HepG2 (cell line): Measurements from ENCODE around the gene TM4SF4. TPM values are rescaled to one million over a fixed set of nuclear protein-coding genes. Genes with fewer than 3 reads are reported as not detected.

Experiments used
- ATAC-seq: fragments of 200-7000 bp; cut with Tn5 transposase; 3 replicates; pipeline ENCODE4 v1.9.1; 2020; ENCODE audit warnings: mild to moderate bottlenecking, moderate library complexity
- BruUV-seq: library from RNA; stranded (reverse); fragments of 400-500 nt; replicated peaks from 2 replicates; lab custom pipeline; 2021; lab: Mats Ljungman, UMichigan
- CTCF ChIA-PET: fragments of 300-600 bp; formaldehyde crosslinking; extraction: SDS; loops from one replicate; lab custom pipeline; 2021; ENCODE audit warnings: low total read pairs, inconsistent platforms, low intra/inter-chr PET ratio; lab: Yijun Ruan, JAX
- POLR2A ChIA-PET: fragments of 350-600 bp; sonication (Branson Sonifier 250); formaldehyde crosslinking; loops from one replicate; lab custom pipeline; 2020; ENCODE audit warnings: antibody characterized with exemption, inconsistent platforms; lab: Yijun Ruan, JAX
- DNase-seq: peaks from one replicate; pipeline ENCODE4 v3.0.0-alpha.2; 2015; ENCODE audit warnings: low spot score
- FAIRE-seq: peaks from 3 replicates; lab custom pipeline; 2011; peaks lifted over from hg19 to GRCh38; lab: Jason Lieb, UNC
- H2AFZ ChIP-seq: one replicate; pipeline ENCODE4 v1.6.1; 2011; ENCODE audit warnings: low read length, inconsistent platforms
- H3K27ac ChIP-seq: fragments of 300-600 bp; 3 replicates; pipeline ENCODE4 v1.8.0; 2011; ENCODE audit warnings: mixed run types, mild to moderate bottlenecking, mixed read lengths, low read length, inconsistent platforms; ENCODE audit not compliant: insufficient read depth; ENCODE audit errors: extremely low read length
- H3K27me3 ChIP-seq, 2 experiments: fragments of 200-600 bp in 1 of 2; 2 replicates in 1 of 2; 3 replicates in 1 of 2; pipeline versions ENCODE4 v1.6.0 to v1.8.0; 2011; ENCODE audit warnings: low read length in 2 of 2, mild to moderate bottlenecking in 2 of 2, moderate library complexity in 2 of 2, inconsistent platforms in 1 of 2; ENCODE audit not compliant: insufficient read depth in 2 of 2, control insufficient read depth in 1 of 2
- H3K36me3 ChIP-seq, 2 experiments: fragments of 200-600 bp in 1 of 2; replicated peaks in 1 of 2; 2 replicates in 1 of 2; 3 replicates in 1 of 2; pipeline versions ENCODE4 v1.5.1 to v1.8.0; 2011; ENCODE audit warnings: low read length in 2 of 2, inconsistent platforms in 1 of 2; ENCODE audit not compliant: insufficient read depth in 2 of 2, control insufficient read depth in 1 of 2
- H3K4me1 ChIP-seq: 2 replicates; pipeline ENCODE4 v1.5.1; 2012; ENCODE audit warnings: low read length, inconsistent platforms; ENCODE audit not compliant: insufficient read depth
- H3K4me2 ChIP-seq: 2 replicates; pipeline ENCODE4 v1.6.0; 2011; ENCODE audit warnings: low read depth, low read length, inconsistent platforms
- H3K4me3 ChIP-seq, 3 experiments: fragments of 200-600 bp in 1 of 3; sonication (generic), shearing (Covaris generic) in 1 of 3; replicated peaks in 1 of 3; 2 replicates each; pipeline ENCODE4 v1.5.1; 2011 to 2016; ENCODE audit warnings: low read length in 3 of 3, inconsistent platforms in 2 of 3, low read depth in 2 of 3, mild to moderate bottlenecking in 2 of 3, control low read depth in 1 of 3, mixed read lengths in 1 of 3; ENCODE audit not compliant: insufficient read depth in 1 of 3
- H3K79me2 ChIP-seq: one replicate; pipeline ENCODE4 v1.6.1; 2011; ENCODE audit warnings: low read length, inconsistent platforms; ENCODE audit not compliant: insufficient read depth
- H3K9ac ChIP-seq: 2 replicates; pipeline ENCODE4 v1.6.0; 2011; ENCODE audit warnings: mild to moderate bottlenecking, low read depth, low read length, inconsistent platforms; ENCODE audit not compliant: insufficient read depth
- H3K9me3 ChIP-seq: 2 replicates; pipeline ENCODE4 v1.5.1; 2012; ENCODE audit warnings: mild to moderate bottlenecking, low read length
- H4K20me1 ChIP-seq: 2 replicates; pipeline ENCODE4 v1.6.0; 2011; ENCODE audit warnings: inconsistent platforms, mild to moderate bottlenecking, low read length, moderate library complexity; ENCODE audit not compliant: insufficient read depth
- BORCS8-MEF2B ChIP-seq: sonication (generic); formaldehyde crosslinking; IDR thresholded peaks from 2 replicates; pipeline ENCODE4 v1.8.0; 2022; ENCODE audit warnings: mild to moderate bottlenecking, missing genetic modification reagents
- CBFB ChIP-seq: sonication (generic); formaldehyde crosslinking; IDR thresholded peaks from 2 replicates; pipeline ENCODE4 v1.4.0; 2020; ENCODE audit warnings: missing genetic modification reagents
- DBP ChIP-seq: sonication (generic); formaldehyde crosslinking; IDR thresholded peaks from 2 replicates; pipeline ENCODE4 v1.4.0; 2020; ENCODE audit warnings: missing genetic modification reagents; ENCODE audit errors: not compliant biosample characterization
- GATA4 ChIP-seq: sonication (generic); IDR thresholded peaks from 2 replicates; pipeline ENCODE4 v1.6.1; 2016; ENCODE audit warnings: antibody characterized with exemption, low read depth, borderline replicate concordance
- KLF13 ChIP-seq: sonication (generic); formaldehyde crosslinking; IDR thresholded peaks from 2 replicates; pipeline ENCODE4 v1.4.0; 2020; ENCODE audit warnings: mild to moderate bottlenecking, missing genetic modification reagents
- NFIB ChIP-seq: sonication (generic); formaldehyde crosslinking; IDR thresholded peaks from 2 replicates; pipeline ENCODE4 v1.9.0; 2021; ENCODE audit warnings: missing genetic modification reagents, mild to moderate bottlenecking, borderline replicate concordance
- NR2C2 ChIP-seq: sonication (generic); formaldehyde crosslinking; IDR thresholded peaks from 2 replicates; pipeline ENCODE4 v1.4.0; 2020; ENCODE audit warnings: missing genetic modification reagents, mild to moderate bottlenecking, moderate library complexity, borderline replicate concordance
- NRL ChIP-seq: sonication (generic); formaldehyde crosslinking; IDR thresholded peaks from 2 replicates; pipeline ENCODE4 v1.5.0; 2020; ENCODE audit warnings: missing genetic modification reagents, mild to moderate bottlenecking, moderate library complexity, borderline replicate concordance
- SMAD9 ChIP-seq: sonication (generic); formaldehyde crosslinking; IDR thresholded peaks from 2 replicates; pipeline ENCODE4 v1.5.1; 2020; ENCODE audit warnings: mild to moderate bottlenecking, missing genetic modification reagents
- SMC3 ChIP-seq: IDR thresholded peaks from 2 replicates; pipeline ENCODE4 v1.6.1; 2011; ENCODE audit warnings: low read length, improper control_type of control experiment
- TSC22D2 ChIP-seq: sonication (generic); formaldehyde crosslinking; IDR thresholded peaks from 2 replicates; pipeline ENCODE4 v1.5.1; 2020; ENCODE audit warnings: missing genetic modification reagents, mild to moderate bottlenecking, borderline replicate concordance
- ZFX ChIP-seq: sonication (generic); formaldehyde crosslinking; IDR thresholded peaks from 2 replicates; pipeline ENCODE4 v1.4.0; 2020; ENCODE audit warnings: mild to moderate bottlenecking, low read depth, missing genetic modification reagents, moderate library complexity
- ZNF501 ChIP-seq: sonication (generic); formaldehyde crosslinking; IDR thresholded peaks from 2 replicates; pipeline ENCODE4 v1.5.1; 2020; ENCODE audit warnings: mild to moderate bottlenecking, moderate library complexity, missing genetic modification reagents
- ZNF589 ChIP-seq: sonication (generic); formaldehyde crosslinking; conservative IDR thresholded peaks from 2 replicates; pipeline ENCODE4 v1.8.0; 2022; ENCODE audit warnings: mild to moderate bottlenecking, moderate library complexity, missing genetic modification reagents
- ZNF747 ChIP-seq: sonication (generic); formaldehyde crosslinking; IDR thresholded peaks from 2 replicates; pipeline ENCODE4 v1.8.1; 2023; ENCODE audit warnings: missing genetic modification reagents, mild to moderate bottlenecking, borderline replicate concordance
- ZNF850 ChIP-seq: sonication (generic); formaldehyde crosslinking; conservative IDR thresholded peaks from 2 replicates; pipeline ENCODE4 v1.9.0; 2021; ENCODE audit warnings: mild to moderate bottlenecking, missing genetic modification reagents
- WGBS: methylation state at CpG from one replicate; pipeline ENCODE4 v1.1.6; 2017; ENCODE audit warnings: low lambda C conversion rate; 5-methylcytosine and 5-hydroxymethylcytosine counted together
- in situ Hi-C: cut with HindIII; loops from 2 replicates; pipeline ENCODE4 v1.10.0; 2017; ENCODE audit warnings: low pct_unique_long_range_greater_than_20kb; ENCODE audit not compliant: extremely low pct_ligation_motif_present
- intact Hi-C: fragments of 100-400 bp; cut with micrococcal nuclease; formaldehyde crosslinking; loops from one replicate; pipeline ENCODE4 v1.10.0; 2022; ENCODE audit not compliant: unreplicated experiment
- polyA plus RNA-seq, 8 experiments: library from polyadenylated mRNA; depleted of rRNA in 3 of 8; stranded (reverse) in 7 of 8; unstranded in 1 of 8; fragments of >200 nt; fragmentation: Illumina TruSeq in 4 of 8; extraction: Trizol in 4 of 8; gene quantifications; 2 replicates each; pipeline versions ENCODE4 v1.2.1 to v1.2.3, GENCODE V29; 2011 to 2016; ENCODE audit warnings: low read depth in 4 of 8, missing spikeins in 1 of 8, mixed read lengths in 1 of 8; ENCODE audit not compliant: insufficient read depth in 1 of 8
- total RNA-seq, 5 experiments: library from RNA; depleted of rRNA; stranded (reverse); fragments of >200 nt; fragmentation: Illumina TruSeq; extraction: Trizol; gene quantifications; 2 replicates each; pipeline ENCODE4 v1.2.3, GENCODE V29; 2016; ENCODE audit warnings: low read depth in 1 of 5

The TM4SF4 gene
- total and polyA plus RNA-seq, 2 of the 13 experiments (the other 11 are each of a cell fraction or from before 2014, with no cell fraction given) = 0.63 to 0.95 TPM

- H2AFZ ChIP-seq = no peak overlapping the region
- H3K4me3 ChIP-seq = no peak overlapping the region
- H3K27me3 ChIP-seq = no peaks in the 10 kb centered on the region
- no peak overlapping the region for H3K4me2 ChIP-seq
- no peaks in the 10 kb centered on the region for H3K36me3 ChIP-seq
- intact Hi-C loops = no loop called here
- no peak overlapping the region for H3K9ac ChIP-seq
- no peaks in the 10 kb centered on the region for H4K20me1 ChIP-seq
- H3K79me2 ChIP-seq = no peaks in the 10 kb centered on the region
- peaks cover 9% of the 10 kb centered on the region for H3K4me1 ChIP-seq
- no peak overlapping the region for H3K27ac ChIP-seq
- no TSS peak for BruUV-seq
- WGBS = 93% methylated on average over 1 of the region's 1 CpG
- no peak for FAIRE-seq
- ChIA-PET CTCF (no interaction called here), POLR2A (no interaction called here)
- no peak for DNase-seq
- no peak for ATAC-seq
- TF ChIP-seq BORCS8-MEF2B (CRISPR knock-in tag) (no peak), SMAD9 (CRISPR knock-in tag) (no peak), DBP (CRISPR knock-in tag) (no peak), SMC3 (no peak)
- in situ Hi-C loops = no loop called here
- H3K9me3 ChIP-seq = no peaks in the 10 kb centered on the region
Measured at GRCh38 chr3:149430216-149430615, 44.3 kb upstream of the TM4SF4 start.

- no peak for DNase-seq
- in situ Hi-C loops (no loop called here), intact Hi-C loops (no loop called here)
- no peak overlapping the region for H3K4me3 ChIP-seq
- BruUV-seq = no TSS peak
- no peak overlapping the region for H3K27ac ChIP-seq
- peaks cover 15% of the 10 kb centered on the region for H3K4me1 ChIP-seq
- CTCF ChIA-PET = no interaction called here
- POLR2A ChIA-PET = interaction anchor here (1.1 kb wide), 1 partner anchor 47 kb away, joined by 3 read pairs; no protein-coding TSS in a partner anchor
- no peaks in the 10 kb centered on the region for H3K9me3 ChIP-seq
- no peaks in the 10 kb centered on the region for H4K20me1 ChIP-seq
- ATAC-seq = no peak
- FAIRE-seq = no peak
- no peaks in the 10 kb centered on the region for H3K27me3 ChIP-seq
- no peaks in the 10 kb centered on the region for H3K79me2 ChIP-seq
- H3K4me2 ChIP-seq = no peak overlapping the region
- WGBS = 38% methylated on average over 2 of the region's 2 CpGs
- H3K36me3 ChIP-seq = no peaks in the 10 kb centered on the region
- no peak overlapping the region for H2AFZ ChIP-seq
- H3K9ac ChIP-seq = no peak overlapping the region
- TF ChIP-seq ZNF747 (CRISPR knock-in tag) (no peak), TSC22D2 (CRISPR knock-in tag) (no peak), NRL (no peak), ZNF850 (CRISPR knock-in tag) (no peak), ZFX (no peak), GATA4 (no peak), KLF13 (no peak), NFIB (CRISPR knock-in tag) (no peak), CBFB (CRISPR knock-in tag) (no peak), ZNF501 (CRISPR knock-in tag) (no peak), NR2C2 (CRISPR knock-in tag) (no peak), ZNF589 (CRISPR knock-in tag) (no peak)
Measured at GRCh38 chr3:149432149-149432548, 42.3 kb upstream of the TM4SF4 start.
